Fibroblast of villous mesenchyme (primary cell): ENCODE results near the gene INS. TPM values are rescaled to one million over a fixed set of nuclear protein-coding genes. Genes with fewer than 3 reads are reported as not detected.

ENCODE experiments used
- DNase-seq: peaks from one replicate; pipeline ENCODE4 v3.0.0-alpha.2; 2010; ENCODE audit warnings: low read depth
- H3K4me3 ChIP-seq: 2 replicates; pipeline ENCODE4 v1.5.1; 2011; ENCODE audit warnings: low read depth, mild to moderate bottlenecking, low read length
- CTCF ChIP-seq: IDR thresholded peaks from 2 replicates; pipeline ENCODE4 v1.5.1; 2012; ENCODE audit warnings: low read depth, mild to moderate bottlenecking, low read length; ENCODE audit not compliant: insufficient read depth
- total RNA-seq: library from RNA; depleted of rRNA; stranded (reverse); fragments of >200 nt; gene quantifications from 2 replicates; pipeline ENCODE4 v1.2.3, GENCODE V29; 2012

The INS gene
- total RNA-seq, 1 donor = not detected

- TF ChIP-seq CTCF = no peak
Observed at GRCh38 chr11:2207212-2207611, 46.2 kb upstream of the INS start.

GRCh38 chr11:2205981-2206690, 45.1 kb upstream of the INS start:
- TF ChIP-seq CTCF = no peak
- H3K4me3 ChIP-seq = no peak overlapping the region
- no peak for DNase-seq

More at GRCh38 chr11:2207212-2207611, 46.2 kb upstream of the INS start:
- no peak overlapping the region for H3K4me3 ChIP-seq
- DNase-seq = no peak

GRCh38 chr11:2205214-2205720, 44.3 kb upstream of the INS start:
- DNase-seq = no peak
- H3K4me3 ChIP-seq = no peak overlapping the region
- no peak for TF ChIP-seq CTCF

GRCh38 chr11:2204361-2205213, 43.6 kb upstream of the INS start:
- no peak for TF ChIP-seq CTCF
- no peak for DNase-seq

GRCh38 chr11:2203440-2204259, 42.6 kb upstream of the INS start:
- no peak for TF ChIP-seq CTCF
- no peak for DNase-seq
- H3K4me3 ChIP-seq = no peak overlapping the region

More at GRCh38 chr11:2204361-2205213, 43.6 kb upstream of the INS start:
- H3K4me3 ChIP-seq = no peak overlapping the region

- no peak overlapping the region for H3K4me3 ChIP-seq
- no peak for DNase-seq
- TF ChIP-seq CTCF = no peak
Observed at GRCh38 chr11:2202900-2203439, 42.0 kb upstream of the INS start.
